Measurements from ENCODE around the gene USP17L29.
"Not testable (repeated sequence)": the region's sequence is repeated elsewhere in the genome, so short reads cannot be mapped to it uniquely, and the experiment has no call there.

Gene USP17L29, protein sequence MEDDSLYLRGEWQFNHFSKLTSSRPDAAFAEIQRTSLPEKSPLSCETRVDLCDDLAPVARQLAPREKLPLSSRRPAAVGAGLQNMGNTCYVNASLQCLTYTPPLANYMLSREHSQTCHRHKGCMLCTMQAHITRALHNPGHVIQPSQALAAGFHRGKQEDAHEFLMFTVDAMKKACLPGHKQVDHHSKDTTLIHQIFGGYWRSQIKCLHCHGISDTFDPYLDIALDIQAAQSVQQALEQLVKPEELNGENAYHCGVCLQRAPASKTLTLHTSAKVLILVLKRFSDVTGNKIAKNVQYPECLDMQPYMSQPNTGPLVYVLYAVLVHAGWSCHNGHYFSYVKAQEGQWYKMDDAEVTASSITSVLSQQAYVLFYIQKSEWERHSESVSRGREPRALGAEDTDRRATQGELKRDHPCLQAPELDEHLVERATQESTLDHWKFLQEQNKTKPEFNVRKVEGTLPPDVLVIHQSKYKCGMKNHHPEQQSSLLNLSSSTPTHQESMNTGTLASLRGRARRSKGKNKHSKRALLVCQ

DNA sequence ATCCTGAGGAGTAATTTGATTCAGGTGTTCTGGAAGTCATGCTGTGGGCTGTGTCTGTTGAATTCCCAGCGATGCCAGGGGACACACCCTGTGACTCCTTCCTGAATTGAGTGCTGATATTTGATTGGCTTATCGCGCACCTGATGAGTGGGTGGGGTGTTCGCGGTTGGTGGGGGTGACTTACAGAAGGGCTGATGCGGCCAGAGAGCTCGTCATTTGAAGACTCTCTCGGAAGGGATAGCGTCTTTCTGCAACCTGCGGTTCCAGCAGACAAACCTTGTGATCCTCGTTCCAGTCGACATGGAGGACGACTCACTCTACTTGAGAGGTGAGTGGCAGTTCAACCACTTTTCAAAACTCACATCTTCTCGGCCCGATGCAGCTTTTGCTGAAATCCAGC, at the start of gene USP17L29:
TSS of gene USP17L29 (plus strand) at position 301 of the 400 bp plus-strand sequence. CDS start at position 301, 0 bp downstream.
- not testable (repeated sequence) for FAIRE-seq; DNase-seq (ENCODE audit: low spot score)

DNA sequence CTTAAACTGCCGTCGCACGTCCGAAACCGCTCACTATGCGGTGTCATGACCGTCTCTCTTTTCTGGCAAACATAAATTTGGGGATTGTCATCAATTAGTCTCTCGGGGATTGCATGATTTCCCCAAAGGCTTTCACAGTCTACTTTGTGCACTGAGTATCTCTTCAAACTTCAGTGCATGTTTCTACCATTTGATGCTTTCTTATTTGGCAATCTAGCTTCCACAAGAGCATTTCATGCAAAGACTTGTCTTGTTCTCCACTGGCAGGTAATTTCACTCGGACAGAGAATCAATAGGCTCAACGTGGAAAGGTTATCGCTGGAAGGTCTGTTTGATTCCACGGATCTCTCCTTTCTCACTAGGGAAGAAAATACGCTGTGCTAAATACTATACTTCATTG, 29.2 kb upstream of the USP17L29 start:
- not testable (repeated sequence) for DNase-seq (ENCODE audit: low spot score); FAIRE-seq

DNA sequence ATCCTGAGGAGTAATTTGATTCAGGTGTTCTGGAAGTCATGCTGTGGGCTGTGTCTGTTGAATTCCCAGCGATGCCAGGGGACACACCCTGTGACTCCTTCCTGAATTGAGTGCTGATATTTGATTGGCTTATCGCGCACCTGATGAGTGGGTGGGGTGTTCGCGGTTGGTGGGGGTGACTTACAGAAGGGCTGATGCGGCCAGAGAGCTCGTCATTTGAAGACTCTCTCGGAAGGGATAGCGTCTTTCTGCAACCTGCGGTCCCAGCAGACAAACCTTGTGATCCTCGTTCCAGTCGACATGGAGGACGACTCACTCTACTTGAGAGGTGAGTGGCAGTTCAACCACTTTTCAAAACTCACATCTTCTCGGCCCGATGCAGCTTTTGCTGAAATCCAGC, 28.6 kb upstream of the USP17L29 start, which contains the start of gene USP17L24:
TSS of gene USP17L24 (plus strand) at position 301 of the 400 bp plus-strand sequence. CDS start at position 301, 0 bp downstream.
- not testable (repeated sequence) for FAIRE-seq; DNase-seq (ENCODE audit: low spot score)

DNA sequence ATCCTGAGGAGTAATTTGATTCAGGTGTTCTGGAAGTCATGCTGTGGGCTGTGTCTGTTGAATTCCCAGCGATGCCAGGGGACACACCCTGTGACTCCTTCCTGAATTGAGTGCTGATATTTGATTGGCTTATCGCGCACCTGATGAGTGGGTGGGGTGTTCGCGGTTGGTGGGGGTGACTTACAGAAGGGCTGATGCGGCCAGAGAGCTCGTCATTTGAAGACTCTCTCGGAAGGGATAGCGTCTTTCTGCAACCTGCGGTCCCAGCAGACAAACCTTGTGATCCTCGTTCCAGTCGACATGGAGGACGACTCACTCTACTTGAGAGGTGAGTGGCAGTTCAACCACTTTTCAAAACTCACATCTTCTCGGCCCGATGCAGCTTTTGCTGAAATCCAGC, 23.8 kb upstream of the USP17L29 start, which contains the start of gene USP17L25:
TSS of gene USP17L25 (plus strand) at position 301 of the 400 bp plus-strand sequence. CDS start at position 301, 0 bp downstream.
- not testable (repeated sequence) for FAIRE-seq; DNase-seq (ENCODE audit: low spot score)

DNA sequence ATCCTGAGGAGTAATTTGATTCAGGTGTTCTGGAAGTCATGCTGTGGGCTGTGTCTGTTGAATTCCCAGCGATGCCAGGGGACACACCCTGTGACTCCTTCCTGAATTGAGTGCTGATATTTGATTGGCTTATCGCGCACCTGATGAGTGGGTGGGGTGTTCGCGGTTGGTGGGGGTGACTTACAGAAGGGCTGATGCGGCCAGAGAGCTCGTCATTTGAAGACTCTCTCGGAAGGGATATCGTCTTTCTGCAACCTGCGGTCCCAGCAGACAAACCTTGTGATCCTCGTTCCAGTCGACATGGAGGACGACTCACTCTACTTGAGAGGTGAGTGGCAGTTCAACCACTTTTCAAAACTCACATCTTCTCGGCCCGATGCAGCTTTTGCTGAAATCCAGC, 19.1 kb upstream of the USP17L29 start, which contains the start of gene USP17L26:
TSS of gene USP17L26 (plus strand) at position 301 of the 400 bp plus-strand sequence. CDS start at position 301, 0 bp downstream.
- not testable (repeated sequence) for FAIRE-seq; DNase-seq (ENCODE audit: low spot score)

DNA sequence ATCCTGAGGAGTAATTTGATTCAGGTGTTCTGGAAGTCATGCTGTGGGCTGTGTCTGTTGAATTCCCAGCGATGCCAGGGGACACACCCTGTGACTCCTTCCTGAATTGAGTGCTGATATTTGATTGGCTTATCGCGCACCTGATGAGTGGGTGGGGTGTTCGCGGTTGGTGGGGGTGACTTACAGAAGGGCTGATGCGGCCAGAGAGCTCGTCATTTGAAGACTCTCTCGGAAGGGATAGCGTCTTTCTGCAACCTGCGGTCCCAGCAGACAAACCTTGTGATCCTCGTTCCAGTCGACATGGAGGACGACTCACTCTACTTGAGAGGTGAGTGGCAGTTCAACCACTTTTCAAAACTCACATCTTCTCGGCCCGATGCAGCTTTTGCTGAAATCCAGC, 14.3 kb upstream of the USP17L29 start, which contains the start of gene USP17L5:
TSS of gene USP17L5 (plus strand) at position 301 of the 400 bp plus-strand sequence. CDS start at position 301, 0 bp downstream.
- DNase-seq (ENCODE audit: low spot score); FAIRE-seq: not testable (repeated sequence)

DNA sequence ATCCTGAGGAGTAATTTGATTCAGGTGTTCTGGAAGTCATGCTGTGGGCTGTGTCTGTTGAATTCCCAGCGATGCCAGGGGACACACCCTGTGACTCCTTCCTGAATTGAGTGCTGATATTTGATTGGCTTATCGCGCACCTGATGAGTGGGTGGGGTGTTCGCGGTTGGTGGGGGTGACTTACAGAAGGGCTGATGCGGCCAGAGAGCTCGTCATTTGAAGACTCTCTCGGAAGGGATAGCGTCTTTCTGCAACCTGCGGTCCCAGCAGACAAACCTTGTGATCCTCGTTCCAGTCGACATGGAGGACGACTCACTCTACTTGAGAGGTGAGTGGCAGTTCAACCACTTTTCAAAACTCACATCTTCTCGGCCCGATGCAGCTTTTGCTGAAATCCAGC, 9.6 kb upstream of the USP17L29 start, which contains the start of gene USP17L27:
TSS of gene USP17L27 (plus strand) at position 301 of the 400 bp plus-strand sequence. CDS start at position 301, 0 bp downstream.
- FAIRE-seq; DNase-seq (ENCODE audit: low spot score): not testable (repeated sequence)

DNA sequence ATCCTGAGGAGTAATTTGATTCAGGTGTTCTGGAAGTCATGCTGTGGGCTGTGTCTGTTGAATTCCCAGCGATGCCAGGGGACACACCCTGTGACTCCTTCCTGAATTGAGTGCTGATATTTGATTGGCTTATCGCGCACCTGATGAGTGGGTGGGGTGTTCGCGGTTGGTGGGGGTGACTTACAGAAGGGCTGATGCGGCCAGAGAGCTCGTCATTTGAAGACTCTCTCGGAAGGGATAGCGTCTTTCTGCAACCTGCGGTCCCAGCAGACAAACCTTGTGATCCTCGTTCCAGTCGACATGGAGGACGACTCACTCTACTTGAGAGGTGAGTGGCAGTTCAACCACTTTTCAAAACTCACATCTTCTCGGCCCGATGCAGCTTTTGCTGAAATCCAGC, 4.8 kb upstream of the USP17L29 start, which contains the start of gene USP17L28:
TSS of gene USP17L28 (plus strand) at position 301 of the 400 bp plus-strand sequence. CDS start at position 301, 0 bp downstream.
- not testable (repeated sequence) for FAIRE-seq; DNase-seq (ENCODE audit: low spot score)

DNA sequence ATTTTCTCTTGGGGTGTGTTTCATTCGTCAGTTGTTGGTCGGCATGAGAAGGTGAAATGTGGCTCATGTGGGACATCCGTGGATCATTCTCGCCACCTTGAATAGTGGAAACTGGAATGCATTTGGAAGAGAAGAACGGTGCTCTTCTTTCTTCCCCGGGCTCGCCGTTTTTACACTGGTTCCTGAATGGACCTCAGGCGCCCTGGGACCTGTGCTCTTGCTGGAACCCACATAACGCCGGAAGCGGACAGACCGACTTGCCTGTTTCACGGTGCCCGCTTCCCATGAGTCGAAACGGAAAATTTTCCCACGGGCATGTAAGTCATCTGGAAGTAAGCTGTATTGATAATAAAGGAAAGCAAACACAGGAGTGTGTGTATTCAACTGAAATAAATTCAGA, 2.6 kb upstream of the USP17L29 start:
- DNase-seq (ENCODE audit: low spot score): not testable (repeated sequence)

DNA sequence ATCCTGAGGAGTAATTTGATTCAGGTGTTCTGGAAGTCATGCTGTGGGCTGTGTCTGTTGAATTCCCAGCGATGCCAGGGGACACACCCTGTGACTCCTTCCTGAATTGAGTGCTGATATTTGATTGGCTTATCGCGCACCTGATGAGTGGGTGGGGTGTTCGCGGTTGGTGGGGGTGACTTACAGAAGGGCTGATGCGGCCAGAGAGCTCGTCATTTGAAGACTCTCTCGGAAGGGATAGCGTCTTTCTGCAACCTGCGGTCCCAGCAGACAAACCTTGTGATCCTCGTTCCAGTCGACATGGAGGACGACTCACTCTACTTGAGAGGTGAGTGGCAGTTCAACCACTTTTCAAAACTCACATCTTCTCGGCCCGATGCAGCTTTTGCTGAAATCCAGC, 9.4 kb downstream of the USP17L29 start, which contains the start of gene USP17L30:
TSS of gene USP17L30 (plus strand) at position 301 of the 400 bp plus-strand sequence. CDS start at position 301, 0 bp downstream.
- not testable (repeated sequence) for DNase-seq (ENCODE audit: low spot score); FAIRE-seq

More for the DNA sequence above, 2.6 kb upstream of the USP17L29 start:
- FAIRE-seq: not testable (repeated sequence)

DNA sequence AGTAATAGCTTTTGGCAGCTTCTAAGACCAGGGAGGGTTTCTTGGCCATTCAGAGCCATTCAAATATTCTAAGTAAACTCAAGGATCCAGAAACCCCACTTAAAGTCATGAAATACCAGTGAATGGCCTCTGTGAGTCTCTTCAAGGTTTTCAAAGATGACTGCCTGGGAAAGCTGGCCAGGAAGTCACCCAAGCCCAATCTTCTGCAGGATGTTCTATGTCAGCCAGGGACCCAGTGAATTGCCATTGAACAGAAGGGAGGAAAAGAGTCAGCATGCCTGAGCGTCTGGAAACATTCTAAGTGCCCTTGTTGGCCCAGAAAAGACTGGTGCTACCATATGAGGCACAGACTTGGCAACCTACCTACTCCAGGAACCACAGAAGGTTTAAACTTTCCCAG, 26.4 kb downstream of the USP17L29 start:
- not testable (repeated sequence) for DNase-seq (ENCODE audit: low spot score); FAIRE-seq

DNA sequence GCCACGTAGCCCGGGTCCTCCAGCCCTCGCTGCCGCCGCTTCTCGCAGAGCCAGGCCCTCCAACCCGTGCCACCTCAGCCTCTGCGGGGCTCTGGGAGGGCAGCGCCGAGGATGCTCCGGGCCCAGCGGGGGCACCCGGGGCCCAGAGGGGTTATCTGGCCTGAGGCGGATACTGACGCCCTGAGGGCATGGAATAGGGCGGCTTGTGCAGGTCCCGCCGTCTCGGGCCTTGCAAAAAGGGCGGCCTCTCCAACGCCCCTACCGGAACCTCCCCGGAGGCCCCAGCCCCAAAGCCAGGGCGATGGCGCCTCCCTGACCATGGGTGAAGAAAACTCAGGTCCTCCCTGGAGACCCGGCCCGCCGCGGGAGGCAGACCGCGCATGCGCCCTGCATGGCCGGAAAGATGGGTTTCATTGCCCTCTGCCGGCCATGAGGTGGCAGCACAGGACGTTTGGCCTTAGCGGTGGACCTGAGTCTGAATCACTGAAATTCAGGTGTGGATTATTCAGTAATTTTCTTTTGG, 27.6 kb downstream of the USP17L29 start:
- not testable (repeated sequence) for FAIRE-seq
- peak; percentile 27 for DNase-seq (ENCODE audit: low spot score)

DNA sequence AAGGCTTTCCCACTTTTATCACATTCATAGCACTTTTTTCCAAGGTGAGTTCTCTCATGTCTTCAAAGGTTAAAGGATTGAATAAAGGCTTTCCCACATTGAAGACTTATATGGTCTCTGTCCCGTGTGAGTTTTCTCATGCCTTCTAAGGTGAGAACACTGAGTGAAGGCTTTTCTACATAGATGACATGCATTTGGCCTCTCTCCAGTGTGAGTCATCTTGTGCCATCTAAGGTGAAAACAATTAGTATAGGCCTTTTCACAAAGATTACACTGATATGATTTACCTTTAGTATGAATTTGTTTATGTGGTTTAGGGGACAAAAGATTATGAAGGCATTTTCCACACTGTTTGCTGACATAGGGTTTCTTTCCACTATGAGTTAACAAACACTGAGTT, 30.7 kb downstream of the USP17L29 start:
- FAIRE-seq (no peak), DNase-seq (ENCODE audit: low spot score) (no peak)

DNA sequence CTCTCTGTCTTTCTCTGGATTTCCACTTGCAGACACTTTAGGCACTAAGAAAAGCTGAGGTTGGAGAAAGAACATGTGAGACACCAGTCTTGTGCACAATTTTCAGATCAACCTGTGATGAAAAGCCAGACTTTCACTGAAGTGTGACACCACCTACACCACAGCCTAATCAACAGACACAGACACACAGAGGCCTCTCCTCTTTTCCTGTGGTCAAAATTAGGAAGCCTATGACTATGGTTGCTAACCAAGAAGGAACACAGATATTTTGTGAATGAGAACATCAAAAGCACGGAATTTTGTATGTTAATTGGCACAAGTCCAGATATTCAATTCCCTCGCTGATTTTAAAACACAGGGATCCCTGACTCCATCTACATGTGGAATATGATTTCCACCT, 35.6 kb downstream of the USP17L29 start:
- FAIRE-seq: not testable (repeated sequence)
- DNase-seq (ENCODE audit: low spot score): peak; percentile 4
